ENCODE data around the gene DLX5. TPM values are rescaled to one million over a fixed set of nuclear protein-coding genes. Genes with fewer than 3 reads are reported as not detected.

DLX5 gene
- total RNA-seq, 4 donors from 2014 or later: 20.9 to 45.9 (median 35.3) TPM

DNA sequence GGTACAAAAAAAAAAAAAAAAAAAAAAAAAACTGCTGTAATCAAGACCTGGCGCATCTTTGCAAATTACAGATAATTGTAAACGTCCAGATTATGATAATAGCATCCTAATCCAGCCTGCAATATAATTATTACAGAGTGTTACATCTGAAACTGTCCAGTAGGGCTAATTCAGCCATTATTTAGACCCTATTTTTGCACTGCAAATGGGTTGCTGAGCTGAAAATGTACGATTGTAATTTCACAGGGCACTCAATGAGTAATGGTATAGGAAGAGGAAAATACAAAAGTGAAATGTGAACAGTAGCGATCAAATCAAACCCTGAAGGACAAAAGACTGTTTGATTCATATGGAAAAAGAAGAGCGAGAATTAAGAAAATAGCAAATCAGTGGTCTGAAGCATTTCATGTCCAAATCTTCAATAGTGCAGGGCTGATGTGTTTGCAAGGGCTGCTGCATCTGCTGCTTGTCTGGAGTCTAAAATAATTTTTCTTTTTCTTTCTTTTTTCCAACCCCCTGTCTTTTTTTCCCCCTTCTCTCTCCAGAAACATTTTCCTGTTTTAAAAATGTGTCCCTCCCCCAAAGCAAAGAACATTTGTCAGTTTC is 10.4 kb downstream of the DLX5 start:
- 30 to 45% methylated on average over 5 of the region's 5 CpGs for WGBS, 2 donors
- intact Hi-C loops (cut with DNase I; ENCODE audit: low total_unique reads): no loop called here
- TF ChIP-seq POLR2A (IDR thresholded peaks at IDR 0.05) (no peak), CTCF (IDR thresholded peaks at IDR 0.05) (no peak)
- no peak overlapping the region for H3K4me3 ChIP-seq (ENCODE audit: low read depth, poor library complexity, severe bottlenecking)
- no peak for DNase-seq (ENCODE audit: low spot score in 2 of 2)

DNA sequence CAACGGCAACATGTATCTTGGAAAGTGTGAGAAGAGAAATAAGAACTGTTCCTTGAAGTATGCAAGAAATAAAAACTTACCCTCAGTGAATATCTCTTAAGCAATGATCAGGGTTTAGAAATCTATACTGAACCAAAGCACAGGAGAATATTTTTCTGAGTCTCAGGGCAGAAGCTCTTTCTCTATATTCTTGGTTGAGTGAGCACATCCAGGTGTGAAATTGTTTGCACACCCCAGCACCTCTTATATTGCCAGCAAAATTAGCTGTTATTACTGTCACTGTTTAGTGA is 10.8 kb downstream of the DLX5 start:
- intact Hi-C loops (cut with DNase I; ENCODE audit: low total_unique reads): no loop called here

DNA sequence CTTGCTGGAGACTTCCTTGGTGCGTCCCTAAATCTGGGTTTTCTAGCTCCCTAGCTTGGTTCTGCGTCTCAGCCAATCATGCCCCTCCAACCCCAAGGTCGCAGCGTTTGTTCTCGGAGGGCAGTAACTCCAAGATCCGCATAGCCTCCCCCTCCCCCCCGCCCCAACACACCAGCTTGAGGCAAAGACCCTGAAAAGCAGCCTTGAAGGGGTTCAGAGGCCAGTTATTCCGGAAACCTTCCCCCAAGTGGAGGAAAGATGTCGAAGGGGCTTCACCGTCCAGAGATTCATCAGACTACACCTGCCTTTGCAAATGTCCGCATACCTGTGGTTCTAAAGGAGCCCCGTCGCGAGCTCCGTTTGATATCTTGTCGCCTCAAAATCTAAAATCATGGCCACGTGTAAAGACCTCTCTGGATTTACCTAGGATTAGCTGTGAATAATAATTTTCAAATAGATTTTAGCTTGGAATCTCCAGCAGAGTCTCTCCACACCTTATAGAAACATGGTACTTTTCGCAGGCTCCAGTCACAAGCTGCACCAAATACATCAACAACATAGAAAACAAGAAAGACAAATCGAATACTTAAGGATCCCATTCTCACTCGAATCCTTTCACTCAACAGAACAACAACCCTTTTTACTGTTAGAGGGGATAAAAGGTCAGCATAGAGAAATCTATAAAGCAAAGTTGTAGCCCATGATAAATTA is 11.3 kb downstream of the DLX5 start:
- intact Hi-C loops (cut with DNase I; ENCODE audit: low total_unique reads): no loop called here
- no peak for DNase-seq (ENCODE audit: low spot score in 2 of 2)
- 31 to 39% methylated on average over 20 of the region's 20 CpGs for WGBS, 2 donors
- no peak overlapping the region for H3K4me3 ChIP-seq (ENCODE audit: low read depth, poor library complexity, severe bottlenecking)
- no peak for TF ChIP-seq CTCF (IDR thresholded peaks at IDR 0.05)

More for the DNA sequence above, 10.8 kb downstream of the DLX5 start:
- 38% methylated on average over 1 of the region's 1 CpG for WGBS, 2 donors
- TF ChIP-seq CTCF (IDR thresholded peaks at IDR 0.05) (no peak), POLR2A (IDR thresholded peaks at IDR 0.05) (no peak)
- DNase-seq (ENCODE audit: low spot score in 2 of 2): no peak
- no peak overlapping the region for H3K4me3 ChIP-seq (ENCODE audit: low read depth, poor library complexity, severe bottlenecking)

DNA sequence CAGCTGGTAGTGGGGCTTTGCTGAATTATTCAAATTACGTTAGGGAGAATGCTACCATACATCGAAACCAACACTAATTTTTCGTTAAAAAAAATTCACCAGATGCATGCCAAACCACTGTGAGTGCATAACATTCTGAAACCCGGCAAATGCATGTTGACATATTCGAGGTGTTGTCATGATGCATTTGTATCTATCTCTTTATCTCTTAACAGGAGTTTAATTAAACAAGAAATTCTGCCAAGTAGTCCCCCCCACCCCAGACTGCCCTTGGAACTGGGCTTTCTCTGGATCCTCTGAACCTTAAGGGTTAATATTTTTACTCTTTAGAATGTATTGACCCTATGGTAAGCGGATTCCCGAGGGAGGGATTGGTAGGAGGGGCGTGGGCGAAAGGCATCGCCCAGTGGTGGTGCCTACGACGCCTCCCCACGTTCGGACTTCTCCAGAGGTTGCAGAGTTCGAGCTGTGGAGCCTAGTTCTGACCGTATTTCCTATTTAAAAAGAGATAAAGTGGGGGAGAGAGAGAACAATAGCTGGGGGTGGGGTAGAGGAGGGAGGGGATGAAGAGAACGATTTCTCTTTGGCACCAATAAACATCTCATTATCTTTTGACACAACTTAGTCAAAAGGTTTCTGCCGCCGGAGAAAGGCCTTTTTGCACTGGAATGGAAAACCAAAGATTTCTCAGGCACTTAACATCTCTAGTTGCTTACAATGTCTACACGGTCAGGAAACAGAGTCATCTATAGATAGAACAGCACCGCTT is 12.1 kb downstream of the DLX5 start:
- DNase-seq (ENCODE audit: low spot score in 2 of 2): no peak
- intact Hi-C loops (cut with DNase I; ENCODE audit: low total_unique reads): no loop called here
- H3K4me3 ChIP-seq (ENCODE audit: low read depth, poor library complexity, severe bottlenecking): no peak overlapping the region
- TF ChIP-seq POLR2A (IDR thresholded peaks at IDR 0.05): no peak
- TF ChIP-seq CTCF (IDR thresholded peaks at IDR 0.05): no peak
- 17 to 22% methylated on average over 21 of the region's 21 CpGs for WGBS, 2 donors

DNA sequence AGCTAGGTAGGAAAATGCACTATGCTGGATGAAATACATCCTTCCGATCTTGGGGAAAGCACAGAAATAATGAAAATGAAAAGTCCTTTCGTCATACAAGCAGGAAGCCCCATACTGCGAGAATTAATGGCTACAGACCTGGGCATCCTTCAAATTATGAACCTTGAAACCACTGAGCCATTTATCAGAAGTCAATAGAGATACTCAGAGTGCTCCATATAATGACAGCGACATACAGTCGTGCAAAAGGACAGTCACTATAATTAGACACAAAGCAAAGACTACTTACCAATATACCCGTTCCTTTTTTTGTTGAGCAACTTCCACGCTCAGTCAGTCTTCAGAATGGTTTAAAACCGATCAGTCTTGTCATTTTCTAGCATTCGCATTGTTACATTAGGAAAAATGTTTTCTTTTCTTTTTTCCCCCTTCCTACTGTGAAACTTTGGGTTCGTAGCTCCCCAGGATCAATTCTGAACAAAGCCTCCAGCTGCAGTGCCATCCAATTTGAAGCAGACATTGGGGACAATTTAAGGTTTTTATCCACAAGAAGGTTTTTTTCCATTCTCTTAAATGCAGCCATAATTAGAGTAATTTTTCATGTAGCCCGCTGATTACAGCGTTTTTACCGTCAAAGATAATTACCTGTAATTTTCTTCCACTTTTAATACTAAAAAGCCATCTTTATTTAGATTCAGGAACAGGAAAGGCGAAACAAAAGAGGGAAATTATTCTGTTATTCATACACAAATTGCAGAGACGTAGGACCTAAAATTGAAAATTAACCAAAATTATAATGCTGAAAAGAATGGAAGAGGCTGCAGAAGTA is 12.9 kb downstream of the DLX5 start:
- no peak for DNase-seq (ENCODE audit: low spot score in 2 of 2)
- WGBS, 2 donors: 44 to 49% methylated on average over 15 of the region's 15 CpGs
- no peak for TF ChIP-seq POLR2A (IDR thresholded peaks at IDR 0.05)
- intact Hi-C loops (cut with DNase I; ENCODE audit: low total_unique reads): no loop called here
- no peak overlapping the region for H3K4me3 ChIP-seq (ENCODE audit: low read depth, poor library complexity, severe bottlenecking)

DNA sequence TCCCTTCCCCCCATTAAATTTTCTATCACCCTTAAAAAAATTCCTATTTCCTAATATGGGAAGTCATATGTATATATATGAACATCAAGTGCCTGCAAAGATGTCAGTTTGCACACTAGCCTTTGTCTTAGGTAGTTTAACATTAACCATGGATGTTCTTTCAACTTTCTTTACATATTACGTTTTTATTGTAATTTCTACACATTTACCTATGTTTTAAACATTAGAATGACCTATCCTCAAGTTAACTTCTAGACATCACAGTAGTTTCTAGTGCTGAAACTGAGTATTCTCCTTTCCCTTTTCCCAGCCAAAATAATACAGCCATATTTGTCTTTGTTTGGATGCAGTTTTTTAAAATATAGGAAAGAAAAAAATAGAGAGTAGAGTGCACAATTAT is 13.5 kb downstream of the DLX5 start:
- intact Hi-C loops (cut with DNase I; ENCODE audit: low total_unique reads): no loop called here
- DNase-seq (ENCODE audit: low spot score in 2 of 2): no peak
- WGBS, 2 donors: 32 to 51% methylated on average over 1 of the region's 1 CpG
- no peak overlapping the region for H3K4me3 ChIP-seq (ENCODE audit: low read depth, poor library complexity, severe bottlenecking)
- no peak for TF ChIP-seq CTCF (IDR thresholded peaks at IDR 0.05)
- TF ChIP-seq POLR2A (IDR thresholded peaks at IDR 0.05): no peak
